ENCODE data around the gene SEM1.
"Not testable (repeated sequence)": the region's sequence is repeated elsewhere in the genome, so short reads cannot be mapped to it uniquely, and the experiment has no call there.

SEM1 gene

DNA sequence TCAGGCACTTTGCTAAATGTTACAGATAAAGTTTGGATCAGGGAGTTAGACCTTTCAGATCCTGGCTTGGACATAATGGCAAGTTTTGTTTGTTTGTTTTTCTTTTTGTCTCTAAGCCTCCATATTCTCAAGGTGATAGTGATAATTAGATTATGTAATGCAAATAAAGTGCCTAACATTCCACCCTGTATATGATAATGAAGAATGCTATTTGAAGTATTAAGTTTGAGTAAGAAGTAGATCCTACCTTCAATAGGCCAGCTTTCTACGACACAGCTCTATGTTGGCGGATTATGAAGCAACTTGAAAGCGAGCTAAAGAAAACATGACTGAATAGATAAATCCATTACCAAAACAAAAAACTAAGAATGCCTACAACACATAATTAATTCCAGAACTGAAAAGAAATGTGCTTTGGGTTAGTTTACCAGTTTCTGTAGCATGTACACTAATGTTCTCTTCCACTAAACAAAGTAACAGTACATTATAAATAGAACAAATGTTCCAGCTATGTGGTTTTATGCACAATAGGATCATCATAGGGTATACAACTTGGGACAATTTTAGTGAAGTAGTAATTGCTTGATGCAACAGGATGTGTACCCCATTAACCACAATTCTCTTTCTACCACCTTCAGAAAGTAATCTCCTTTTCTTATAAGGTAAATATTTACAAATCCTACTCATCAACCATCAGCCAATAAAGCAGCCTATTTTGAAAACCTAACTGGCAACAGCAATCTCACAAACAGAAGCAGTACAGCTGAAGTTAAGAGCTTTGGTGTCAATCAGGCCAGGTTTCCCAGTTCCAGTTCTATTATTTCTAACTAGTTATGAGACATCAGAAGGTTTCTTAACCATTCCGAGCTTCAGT is 1.5 kb downstream of the SEM1 start:
- in situ Hi-C loops (cut with HindIII; ENCODE audit: low sequenced_read_pairs) = no loop called here

DNA sequence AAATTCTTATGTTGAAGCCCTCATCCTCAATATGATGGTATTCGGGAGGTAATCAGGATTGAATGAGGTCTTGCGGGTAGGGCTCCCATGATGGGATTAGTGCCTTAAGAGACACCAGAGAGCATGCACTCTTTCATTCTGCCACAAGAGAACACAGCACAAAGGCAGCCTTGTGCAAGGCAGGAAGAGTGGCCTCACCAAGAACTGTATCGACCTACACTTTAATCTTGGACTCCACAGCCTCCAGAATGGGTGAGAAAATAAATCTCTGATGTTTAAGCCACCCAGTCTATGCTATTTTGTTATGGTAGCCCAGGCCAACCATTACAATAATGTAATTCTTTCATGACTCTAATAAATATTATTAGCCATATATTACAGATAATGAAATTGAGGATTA is 8.4 kb downstream of the SEM1 start:
- in situ Hi-C loops (cut with HindIII; ENCODE audit: low sequenced_read_pairs) = no loop called here

DNA sequence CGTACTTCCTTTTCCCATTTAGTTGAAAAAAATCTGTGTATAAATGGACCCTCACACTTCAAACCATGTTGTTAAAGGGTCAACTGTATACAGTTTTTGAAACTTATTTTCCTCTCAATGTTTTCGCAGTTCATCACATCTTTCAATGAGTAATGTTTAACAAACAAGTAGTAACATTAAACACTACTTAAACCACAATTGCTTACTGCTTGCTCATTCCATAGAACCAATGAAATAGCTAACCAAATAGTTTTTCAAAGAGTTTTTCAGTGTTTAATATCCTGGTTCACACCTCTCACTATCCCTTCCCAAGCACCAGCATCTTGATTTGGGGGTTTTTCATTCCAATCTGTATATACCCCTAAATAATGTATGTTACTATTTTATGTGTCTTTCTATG is 9.1 kb downstream of the SEM1 start:
- in situ Hi-C loops (cut with HindIII; ENCODE audit: low sequenced_read_pairs) = no loop called here

DNA sequence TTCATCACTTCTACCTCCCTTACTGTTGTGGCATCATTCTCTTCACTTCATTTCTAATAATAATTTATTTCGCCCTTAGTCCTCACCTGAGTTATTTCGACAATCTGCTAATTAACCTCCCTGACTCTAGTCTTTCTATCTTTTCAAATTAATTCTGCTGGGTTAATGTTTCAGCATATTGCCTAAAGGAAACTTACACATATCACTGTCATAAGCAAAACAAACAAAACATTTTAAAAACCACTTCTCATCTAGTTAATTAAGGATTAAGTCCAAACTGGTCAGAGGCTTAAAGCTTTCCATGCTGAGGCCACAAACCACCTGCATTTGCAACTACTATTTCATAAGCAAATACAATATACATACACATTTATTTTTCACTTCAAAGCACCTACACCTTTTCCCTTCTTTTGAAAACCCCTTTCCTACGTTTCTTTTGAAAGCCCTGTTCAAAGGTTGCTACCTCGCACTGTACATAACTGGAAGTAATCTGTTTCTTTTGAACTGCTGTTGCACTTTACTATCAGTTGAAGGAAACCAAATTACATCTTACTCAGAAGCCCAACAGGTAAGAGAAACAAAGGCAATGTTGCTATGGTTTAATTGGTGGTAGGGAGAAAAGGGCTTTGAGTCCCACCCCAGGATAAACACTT is 10.3 kb downstream of the SEM1 start:
- in situ Hi-C loops (cut with HindIII; ENCODE audit: low sequenced_read_pairs) = no loop called here

DNA sequence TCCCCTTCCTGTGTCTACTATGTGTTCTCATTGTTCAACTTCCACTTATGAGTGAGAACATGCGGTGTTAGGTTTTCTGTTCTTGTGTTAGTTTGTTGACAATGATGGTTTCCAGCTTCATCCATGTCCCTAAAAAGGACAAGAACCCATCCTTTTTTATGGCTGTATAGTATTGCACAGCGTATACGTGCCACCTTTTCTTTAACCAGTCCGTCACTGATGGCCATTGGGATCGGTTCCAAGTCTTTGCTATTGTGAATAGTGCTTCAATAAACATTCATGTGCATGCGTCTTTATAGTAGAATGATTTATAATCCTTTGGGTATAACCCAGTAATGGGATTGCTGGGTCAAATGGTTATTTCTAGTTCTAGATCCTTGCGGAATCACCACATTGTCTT is 11.2 kb downstream of the SEM1 start:
- in situ Hi-C loops (cut with HindIII; ENCODE audit: low sequenced_read_pairs) = not testable (repeated sequence)

DNA sequence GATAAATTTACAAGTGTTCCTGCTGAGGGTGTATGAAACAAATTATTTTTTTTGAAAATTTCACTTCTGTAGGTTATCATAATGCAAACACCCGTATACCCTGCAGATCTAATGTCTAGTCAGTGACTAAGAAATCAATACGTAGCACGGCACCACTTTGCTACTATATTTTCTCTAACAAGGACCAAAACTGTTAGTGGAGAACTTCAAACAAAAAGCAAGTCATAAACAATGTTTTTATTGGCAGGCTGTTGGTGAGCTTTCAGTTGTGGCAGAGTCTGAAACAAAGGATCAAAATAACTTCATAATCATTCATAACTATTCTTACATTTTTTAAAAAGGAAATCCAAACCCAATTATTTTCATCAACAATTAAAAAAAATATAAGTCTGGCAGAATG is 11.8 kb downstream of the SEM1 start:
- in situ Hi-C loops (cut with HindIII; ENCODE audit: low sequenced_read_pairs) = no loop called here

DNA sequence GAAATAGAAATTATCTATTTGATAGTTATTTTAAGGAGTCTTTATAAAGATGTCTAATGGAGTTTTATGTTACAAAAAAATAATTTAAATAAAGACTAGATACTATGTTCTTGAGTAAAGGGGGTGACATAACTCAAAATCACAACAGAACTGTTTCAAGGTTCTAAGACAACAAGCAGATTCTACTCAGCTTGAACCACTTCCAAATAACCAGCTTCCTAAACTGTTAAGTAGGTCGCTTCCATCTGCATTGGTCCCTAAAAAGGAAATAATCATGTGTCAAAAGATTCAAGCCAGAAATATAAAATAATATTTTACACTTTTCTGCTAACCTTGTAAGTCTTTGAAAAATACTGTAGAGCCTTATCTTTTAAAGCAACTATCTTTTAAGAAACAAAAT is 14.1 kb downstream of the SEM1 start:
- in situ Hi-C loops (cut with HindIII; ENCODE audit: low sequenced_read_pairs) = no loop called here

DNA sequence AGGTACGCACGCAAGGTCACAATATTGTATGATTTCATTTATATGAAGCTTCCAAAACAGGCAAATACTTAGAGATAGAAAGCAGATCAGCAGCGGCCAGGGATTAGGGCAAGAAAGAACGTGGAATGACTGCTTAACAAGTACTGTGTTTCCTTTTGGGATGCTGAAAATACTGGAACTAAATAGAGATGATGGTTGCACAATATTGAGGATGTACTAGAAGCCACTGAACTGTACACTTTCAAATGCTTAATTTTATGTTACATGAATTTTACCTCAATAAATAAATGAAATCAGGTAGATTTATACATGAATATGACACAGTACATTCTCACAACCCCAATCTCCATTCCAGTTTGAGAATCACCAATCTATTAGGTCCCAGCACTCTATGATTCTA is 15.6 kb downstream of the SEM1 start:
- in situ Hi-C loops (cut with HindIII; ENCODE audit: low sequenced_read_pairs) = no loop called here

DNA sequence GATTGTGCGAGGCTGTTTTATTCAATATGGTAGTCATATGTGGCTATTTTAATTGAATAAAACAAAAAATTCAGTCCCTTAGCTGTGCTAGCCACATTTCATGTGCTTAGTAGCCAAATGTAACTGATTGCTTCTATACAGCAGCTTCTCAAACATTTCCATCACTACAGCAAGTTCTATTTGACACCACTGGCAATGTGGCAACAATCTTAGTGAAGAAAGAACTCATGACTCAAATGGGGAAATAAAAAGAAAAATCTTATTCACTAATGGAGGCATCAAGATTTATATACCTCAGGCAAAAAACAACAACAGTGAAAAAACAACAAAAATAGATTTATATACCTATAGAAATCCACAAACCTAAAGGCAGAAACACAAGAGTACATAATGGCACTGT is 17.9 kb downstream of the SEM1 start:
- in situ Hi-C loops (cut with HindIII; ENCODE audit: low sequenced_read_pairs) = no loop called here

DNA sequence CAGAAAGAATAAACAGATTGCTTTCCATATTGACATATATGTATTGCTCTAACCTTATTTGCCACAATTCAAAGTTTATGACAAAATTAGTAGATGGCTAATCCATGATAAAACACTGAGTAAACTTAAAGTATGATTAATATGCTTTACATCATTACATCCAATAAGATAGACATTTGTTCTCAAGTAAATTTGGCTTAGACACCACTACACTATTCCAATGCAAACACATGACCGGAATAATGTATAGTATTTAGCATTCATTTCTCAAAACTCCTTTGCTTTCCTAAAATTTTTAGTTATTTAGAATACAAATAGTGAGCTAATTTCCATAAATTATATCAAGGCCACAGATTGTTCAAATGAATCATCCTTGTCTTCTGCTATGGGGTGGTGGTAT is 20.2 kb downstream of the SEM1 start:
- in situ Hi-C loops (cut with HindIII; ENCODE audit: low sequenced_read_pairs) = no loop called here

DNA sequence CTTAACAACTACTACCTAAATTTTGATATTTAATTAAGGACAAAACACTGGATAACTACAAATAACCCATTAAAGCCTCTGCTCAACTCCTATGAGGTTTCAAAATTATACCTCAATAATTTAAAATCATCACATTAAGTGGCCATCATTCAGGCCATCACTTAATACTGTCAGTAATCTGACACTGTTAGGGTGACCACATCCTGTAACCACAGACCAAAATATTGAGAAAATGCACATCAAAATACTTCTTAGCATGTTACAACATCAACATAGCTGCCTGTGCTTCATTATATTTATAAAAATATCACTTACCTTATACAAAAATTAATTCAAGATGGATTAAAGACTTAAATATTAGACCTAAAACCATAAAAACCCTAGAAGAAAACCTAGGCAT is 23.3 kb downstream of the SEM1 start:
- in situ Hi-C loops (cut with HindIII; ENCODE audit: low sequenced_read_pairs) = no loop called here

DNA sequence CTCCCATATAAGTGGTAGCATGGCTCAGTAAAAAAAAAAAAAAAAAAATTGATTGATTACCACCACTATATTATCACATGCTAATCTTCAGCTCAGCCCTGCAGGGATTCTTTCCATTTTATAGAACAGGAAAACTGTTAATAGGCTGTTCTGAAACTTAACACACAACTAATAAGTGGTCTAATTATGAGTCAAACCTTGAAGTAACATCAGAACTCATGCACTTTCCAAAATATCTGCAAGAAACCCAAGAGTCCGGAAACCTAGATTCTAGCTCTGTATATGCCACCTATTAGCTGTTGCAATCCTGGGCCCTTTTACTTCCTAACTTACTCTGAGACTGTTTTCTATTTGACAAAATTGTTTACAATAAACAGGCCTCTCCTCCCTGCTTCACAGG is 23.9 kb downstream of the SEM1 start:
- in situ Hi-C loops (cut with HindIII; ENCODE audit: low sequenced_read_pairs) = no loop called here

DNA sequence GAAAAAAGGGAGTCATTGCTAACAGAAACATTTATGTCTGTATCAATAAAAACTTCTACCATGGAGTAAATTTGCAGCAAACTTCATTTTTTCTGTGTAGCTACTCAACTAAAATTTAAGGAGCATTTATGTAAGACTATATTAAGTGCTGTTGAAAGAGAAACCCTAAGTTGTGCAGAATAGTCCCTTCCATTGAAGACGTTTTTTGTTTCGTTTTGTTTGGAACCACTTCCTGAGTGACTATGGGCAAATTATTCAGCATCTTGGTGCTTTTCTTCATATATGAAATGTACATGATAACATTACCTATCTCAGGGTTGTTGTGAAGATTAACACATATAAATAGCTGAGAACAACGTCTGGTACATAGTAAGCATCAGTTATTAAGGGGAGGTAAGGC is 24.3 kb downstream of the SEM1 start:
- in situ Hi-C loops (cut with HindIII; ENCODE audit: low sequenced_read_pairs) = no loop called here

DNA sequence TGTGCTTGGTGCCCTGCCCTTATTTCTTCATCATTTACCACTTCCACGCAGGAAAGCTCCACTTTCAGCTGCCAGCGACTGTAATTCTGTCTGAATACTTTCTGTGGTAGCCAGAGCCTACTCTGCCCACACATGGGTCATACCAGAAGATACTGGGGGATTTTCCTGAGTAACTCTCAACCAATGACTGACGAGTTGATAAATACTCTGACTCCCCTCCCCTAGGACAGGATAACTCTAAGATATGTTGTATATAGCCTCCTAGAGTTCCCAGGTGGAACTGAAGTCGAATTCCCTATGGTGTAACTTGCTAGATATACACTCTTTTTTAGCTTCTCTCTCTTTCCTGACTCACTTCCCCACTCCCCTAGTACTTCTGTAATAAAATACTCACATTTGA is 29.8 kb downstream of the SEM1 start:
- in situ Hi-C loops (cut with HindIII; ENCODE audit: low sequenced_read_pairs) = no loop called here

DNA sequence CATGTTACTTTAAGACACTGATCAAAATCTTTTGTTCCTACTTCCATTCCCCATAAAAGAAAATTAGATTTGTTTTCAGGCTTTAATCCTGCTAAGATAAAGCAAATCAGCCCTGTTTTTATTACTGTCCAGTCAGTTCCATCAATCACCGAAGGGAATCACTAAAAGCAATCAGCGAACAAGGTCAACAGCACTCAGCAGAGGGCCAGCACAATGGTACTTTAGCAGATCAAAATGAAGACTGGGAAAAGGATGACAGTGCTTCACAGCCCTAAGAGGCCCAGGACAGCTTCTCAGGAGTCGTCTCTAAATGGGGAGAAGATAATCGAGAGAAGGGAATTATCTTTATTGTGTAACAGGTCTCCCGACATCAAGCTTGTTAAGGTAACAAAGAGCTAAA is 32.7 kb downstream of the SEM1 start:
- in situ Hi-C loops (cut with HindIII; ENCODE audit: low sequenced_read_pairs) = no loop called here

DNA sequence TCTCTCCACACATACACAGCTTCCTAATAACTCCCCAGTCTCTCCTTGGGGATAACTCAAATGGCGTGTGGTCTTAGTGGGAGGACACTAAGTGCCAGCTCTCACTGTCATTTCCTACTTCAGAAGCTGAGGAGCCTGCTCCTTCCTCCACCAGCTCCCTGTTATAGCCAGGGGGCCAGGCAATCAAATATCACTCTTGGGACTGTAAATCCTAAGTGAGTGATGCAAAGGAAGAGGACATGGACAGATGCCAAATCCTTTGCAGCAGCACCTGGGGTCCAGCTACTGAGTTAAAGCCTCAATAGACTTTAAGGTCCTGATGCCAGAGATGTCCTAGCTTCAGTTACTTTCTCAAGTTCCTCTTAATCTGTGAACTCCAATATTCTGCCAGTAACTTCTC is 34.1 kb downstream of the SEM1 start:
- in situ Hi-C loops (cut with HindIII; ENCODE audit: low sequenced_read_pairs) = no loop called here

DNA sequence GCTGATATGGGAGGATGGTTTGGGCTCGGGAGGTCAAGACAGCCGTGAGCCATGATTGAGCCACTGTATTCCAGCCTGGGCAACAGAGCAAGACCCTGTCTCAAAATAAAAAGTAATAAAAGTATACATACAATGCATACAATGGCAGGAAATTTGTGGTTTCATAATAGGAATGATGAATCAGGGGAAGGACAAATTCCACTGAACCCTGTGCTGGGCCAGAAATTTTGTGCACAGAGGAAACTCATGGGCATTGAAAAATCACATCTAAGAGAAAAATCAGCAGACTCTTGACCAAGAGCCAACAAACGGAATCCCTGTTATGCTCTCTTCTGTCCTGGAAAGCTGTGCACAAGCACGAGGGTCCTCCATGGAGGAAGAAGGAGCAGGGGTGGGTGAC is 35.1 kb downstream of the SEM1 start:
- in situ Hi-C loops (cut with HindIII; ENCODE audit: low sequenced_read_pairs) = no loop called here

DNA sequence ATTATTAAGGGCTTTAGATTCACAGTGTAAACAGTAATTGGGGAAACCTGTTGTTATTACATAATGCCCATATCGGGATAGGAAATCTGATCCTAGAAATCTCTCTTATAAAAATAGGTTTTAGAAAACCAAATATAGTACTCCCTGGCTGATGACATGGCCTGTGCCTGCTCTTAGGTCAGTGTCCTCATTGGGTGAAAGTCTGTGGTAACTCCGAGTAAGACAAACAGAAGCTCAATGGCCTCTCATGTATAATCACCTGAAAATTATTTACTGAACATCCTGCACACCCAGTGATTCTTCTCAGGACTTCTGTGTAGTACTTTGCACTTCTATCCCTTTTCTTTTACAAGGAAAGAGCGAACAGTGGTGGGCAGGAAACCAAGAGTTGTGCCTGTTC is 37.8 kb downstream of the SEM1 start:
- in situ Hi-C loops (cut with HindIII; ENCODE audit: low sequenced_read_pairs) = no loop called here

DNA sequence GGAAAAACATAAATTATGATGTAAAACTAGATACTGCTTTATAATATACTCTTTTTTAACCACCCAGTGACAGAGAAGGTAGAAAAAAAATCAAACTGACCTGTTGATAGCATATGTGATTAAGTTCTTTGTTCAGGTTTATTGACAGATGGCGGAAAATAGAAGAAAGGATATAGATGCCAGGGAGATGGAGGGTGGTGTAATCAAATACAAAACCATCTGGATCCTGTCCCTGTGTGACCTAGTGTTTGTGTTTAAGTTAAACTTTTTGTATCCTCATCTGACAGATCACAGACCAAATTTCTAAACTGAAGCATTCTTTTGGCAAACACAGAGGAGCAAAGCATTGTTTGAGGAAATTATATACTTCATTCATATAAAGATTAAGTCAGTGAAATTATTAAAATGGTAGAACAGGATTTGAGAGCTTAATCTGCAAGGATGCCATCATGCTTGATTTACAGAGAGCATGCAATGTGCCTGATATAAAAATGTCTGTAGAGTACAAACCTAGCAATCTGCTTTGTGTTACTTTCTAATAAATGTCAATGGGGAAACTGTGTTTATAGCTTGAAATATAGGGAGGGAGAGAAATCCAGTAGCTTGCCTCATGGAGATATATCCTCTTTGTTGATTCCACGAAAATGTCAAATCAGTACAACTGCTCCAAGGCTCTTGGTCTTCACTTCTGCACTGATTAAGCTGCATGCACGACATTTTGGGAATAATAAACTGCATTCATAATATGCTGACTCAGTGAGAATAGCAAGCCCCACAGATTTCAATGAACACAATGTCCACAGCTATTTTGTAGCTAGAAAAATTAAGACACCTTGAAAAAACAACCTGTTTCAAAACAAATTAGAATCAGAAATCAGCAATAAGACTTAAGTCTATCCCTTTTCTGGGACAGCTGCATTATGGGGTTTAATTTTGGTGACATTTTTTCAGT is 39.0 kb downstream of the SEM1 start:
- in situ Hi-C loops (cut with HindIII; ENCODE audit: low sequenced_read_pairs) = no loop called here

DNA sequence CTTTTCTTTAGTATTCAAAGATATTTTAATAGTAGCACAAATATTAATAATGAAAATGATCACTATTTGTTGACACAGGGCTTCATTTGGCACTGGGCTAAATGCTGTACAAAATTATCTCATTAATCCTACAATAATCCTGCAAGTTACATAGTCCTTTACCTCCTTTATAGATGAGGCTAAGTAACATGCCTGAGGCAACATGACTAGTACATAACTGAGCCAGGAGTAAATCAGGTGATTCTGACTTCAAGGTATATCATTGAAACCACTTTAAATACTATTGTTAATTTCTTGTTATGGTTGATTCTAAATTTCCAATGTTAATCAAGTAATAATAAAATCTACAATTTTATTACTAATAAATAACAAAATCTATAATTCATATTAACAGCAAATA is 39.8 kb downstream of the SEM1 start:
- in situ Hi-C loops (cut with HindIII; ENCODE audit: low sequenced_read_pairs) = no loop called here

DNA sequence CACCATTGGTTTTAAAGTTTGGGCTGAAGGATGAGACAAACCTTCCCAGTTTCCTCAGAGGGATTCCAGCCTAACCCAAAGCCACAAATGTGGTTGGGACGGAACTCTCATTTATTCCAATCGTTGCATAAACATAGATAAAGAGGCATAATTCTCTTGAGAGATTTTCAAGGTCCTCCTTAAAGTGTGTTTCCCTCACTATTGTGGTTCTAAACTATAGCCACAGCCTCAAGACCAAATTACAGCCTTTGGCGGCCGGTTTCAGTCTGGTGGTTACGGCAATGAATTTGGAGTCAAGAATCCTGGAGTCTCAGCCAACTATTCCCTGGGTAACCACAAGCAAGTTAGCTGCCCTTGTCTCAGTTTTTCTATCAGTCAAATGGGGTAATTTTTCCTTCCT is 42.6 kb downstream of the SEM1 start:
- in situ Hi-C loops (cut with HindIII; ENCODE audit: low sequenced_read_pairs) = no loop called here

DNA sequence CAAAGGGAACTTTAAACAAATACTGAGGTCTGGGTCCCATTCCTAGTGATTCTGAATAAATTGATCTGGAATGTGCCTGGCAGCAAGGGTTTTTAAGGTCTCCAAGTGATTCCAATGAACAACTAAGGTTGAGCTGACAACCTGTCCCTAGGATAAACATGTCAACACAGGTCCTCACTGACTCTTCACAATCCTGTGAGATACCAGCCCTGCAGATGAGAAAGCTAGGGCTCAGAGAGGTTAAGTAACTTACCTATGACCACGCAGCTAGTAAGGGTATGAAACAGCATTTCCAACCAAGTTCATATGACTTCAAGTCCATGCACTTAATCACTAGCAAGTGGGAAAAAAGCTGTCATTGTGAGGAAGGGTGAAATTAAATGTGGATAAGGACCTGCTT is 44.0 kb downstream of the SEM1 start:
- in situ Hi-C loops (cut with HindIII; ENCODE audit: low sequenced_read_pairs) = no loop called here

All from endothelial cell of hepatic sinusoid (primary cell).